Retinal pigment epithelial cell (primary cell): ENCODE data around the gene SPEM1.

ENCODE experiments used
- DNase-seq: peaks from one replicate; pipeline ENCODE4 v3.0.0-alpha.2; 2010; ENCODE audit warnings: low read depth
- H3K4me3 ChIP-seq: 2 replicates; pipeline ENCODE4 v1.5.1; 2011; ENCODE audit warnings: mild to moderate bottlenecking, low read length, control low read depth, moderate library complexity
- TF ChIP-seq, protein P1 (sequence below): conservative IDR thresholded peaks from 2 replicates; pipeline ENCODE4 v1.5.1; 2011; ENCODE audit warnings: low read depth, low read length, control low read depth, inconsistent platforms

The SPEM1 gene

DNA sequence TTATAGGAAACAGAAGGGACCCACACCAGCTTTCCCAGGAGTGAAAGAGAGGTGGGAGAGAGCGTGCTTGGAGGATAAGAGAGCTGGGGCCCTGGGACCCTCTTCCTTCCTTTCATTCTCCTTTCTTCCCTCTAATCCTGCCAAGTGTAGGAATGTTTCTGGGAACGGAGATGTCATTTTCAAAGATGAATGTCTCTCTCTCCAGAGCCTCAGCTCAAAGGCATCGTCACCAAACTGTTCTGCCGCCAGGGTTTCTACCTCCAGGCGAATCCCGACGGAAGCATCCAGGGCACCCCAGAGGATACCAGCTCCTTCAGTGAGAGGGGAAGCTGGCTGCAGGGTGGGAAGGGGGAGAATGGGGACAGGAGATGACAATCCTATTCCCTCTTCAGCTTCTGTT is 21.1 kb downstream of the SPEM1 start:
- DNase-seq = no peak

DNA sequence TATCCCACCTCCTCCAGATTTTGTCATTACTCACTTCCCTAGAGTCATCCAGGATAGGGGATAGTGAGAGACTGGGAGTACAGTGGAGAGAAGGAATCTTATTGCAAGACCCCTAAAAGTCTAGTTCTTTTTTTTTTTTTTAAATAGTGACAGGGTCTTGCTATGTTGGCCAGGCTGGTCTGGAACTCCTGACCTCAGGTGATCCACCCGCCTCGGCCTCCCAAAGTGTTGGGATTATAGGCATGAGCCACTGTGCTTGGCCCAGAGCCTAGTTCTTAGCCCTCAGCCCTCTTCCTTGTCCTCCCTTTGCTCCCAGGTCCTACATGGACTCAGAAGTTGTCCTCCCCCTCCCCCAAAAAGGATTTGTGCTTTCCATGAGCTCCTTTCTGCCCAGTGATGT is 22.0 kb downstream of the SPEM1 start:
- TF ChIP-seq, protein P1, sequence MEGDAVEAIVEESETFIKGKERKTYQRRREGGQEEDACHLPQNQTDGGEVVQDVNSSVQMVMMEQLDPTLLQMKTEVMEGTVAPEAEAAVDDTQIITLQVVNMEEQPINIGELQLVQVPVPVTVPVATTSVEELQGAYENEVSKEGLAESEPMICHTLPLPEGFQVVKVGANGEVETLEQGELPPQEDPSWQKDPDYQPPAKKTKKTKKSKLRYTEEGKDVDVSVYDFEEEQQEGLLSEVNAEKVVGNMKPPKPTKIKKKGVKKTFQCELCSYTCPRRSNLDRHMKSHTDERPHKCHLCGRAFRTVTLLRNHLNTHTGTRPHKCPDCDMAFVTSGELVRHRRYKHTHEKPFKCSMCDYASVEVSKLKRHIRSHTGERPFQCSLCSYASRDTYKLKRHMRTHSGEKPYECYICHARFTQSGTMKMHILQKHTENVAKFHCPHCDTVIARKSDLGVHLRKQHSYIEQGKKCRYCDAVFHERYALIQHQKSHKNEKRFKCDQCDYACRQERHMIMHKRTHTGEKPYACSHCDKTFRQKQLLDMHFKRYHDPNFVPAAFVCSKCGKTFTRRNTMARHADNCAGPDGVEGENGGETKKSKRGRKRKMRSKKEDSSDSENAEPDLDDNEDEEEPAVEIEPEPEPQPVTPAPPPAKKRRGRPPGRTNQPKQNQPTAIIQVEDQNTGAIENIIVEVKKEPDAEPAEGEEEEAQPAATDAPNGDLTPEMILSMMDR = no peak
- DNase-seq = no peak
- H3K4me3 ChIP-seq = no peak overlapping the region

More for the DNA sequence above, 21.1 kb downstream of the SPEM1 start:
- TF ChIP-seq, protein P1 = no peak
- H3K4me3 ChIP-seq = no peak overlapping the region

DNA sequence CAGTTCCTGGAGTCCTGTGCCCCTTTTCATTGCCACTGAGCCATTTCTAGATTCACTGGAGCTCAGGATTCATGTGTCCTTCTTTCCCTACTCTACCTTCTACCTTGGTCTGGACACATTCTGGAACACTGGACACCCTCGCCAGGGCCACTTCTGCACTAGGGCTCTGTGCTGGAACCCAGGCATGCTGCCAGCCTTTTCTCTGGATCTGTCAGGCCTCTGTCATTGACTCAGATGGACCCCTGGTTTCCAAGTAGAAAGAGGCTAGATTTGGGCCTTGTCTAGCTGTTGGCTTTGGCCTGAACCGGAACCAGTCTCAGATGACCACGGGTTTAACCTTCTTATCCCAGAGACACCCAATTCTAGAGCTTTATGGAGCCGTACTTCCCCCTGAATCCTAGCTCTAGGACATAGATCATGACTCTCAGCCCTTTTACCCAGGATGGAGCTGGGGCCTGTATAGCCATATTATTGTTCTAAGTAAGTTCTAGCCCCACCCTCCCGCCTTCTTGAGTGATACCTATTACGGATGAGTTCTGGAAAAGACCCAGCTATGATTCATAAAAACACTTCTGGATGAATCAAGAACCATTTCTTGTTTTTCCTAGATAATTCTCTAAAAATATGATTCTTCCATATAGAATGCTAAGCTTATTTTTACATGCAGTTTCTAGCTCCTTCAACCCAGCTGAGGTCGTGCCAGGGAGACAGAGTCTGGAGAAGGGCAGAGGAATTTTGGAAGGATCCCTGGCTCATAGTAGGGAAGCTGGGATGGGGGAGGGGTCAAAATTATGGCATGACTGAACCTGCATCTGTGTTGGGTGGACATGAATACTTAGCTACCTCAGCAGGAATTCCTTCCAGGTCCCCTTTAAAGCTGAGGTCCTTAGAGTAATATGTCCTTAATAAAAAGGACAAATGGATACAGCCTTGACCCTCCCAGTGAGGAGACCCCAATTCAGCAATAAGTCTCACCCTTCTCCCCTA is 23.7 kb downstream of the SPEM1 start:
- TF ChIP-seq, protein P1 = no peak
- H3K4me3 ChIP-seq = no peak overlapping the region
- DNase-seq = no peak

DNA sequence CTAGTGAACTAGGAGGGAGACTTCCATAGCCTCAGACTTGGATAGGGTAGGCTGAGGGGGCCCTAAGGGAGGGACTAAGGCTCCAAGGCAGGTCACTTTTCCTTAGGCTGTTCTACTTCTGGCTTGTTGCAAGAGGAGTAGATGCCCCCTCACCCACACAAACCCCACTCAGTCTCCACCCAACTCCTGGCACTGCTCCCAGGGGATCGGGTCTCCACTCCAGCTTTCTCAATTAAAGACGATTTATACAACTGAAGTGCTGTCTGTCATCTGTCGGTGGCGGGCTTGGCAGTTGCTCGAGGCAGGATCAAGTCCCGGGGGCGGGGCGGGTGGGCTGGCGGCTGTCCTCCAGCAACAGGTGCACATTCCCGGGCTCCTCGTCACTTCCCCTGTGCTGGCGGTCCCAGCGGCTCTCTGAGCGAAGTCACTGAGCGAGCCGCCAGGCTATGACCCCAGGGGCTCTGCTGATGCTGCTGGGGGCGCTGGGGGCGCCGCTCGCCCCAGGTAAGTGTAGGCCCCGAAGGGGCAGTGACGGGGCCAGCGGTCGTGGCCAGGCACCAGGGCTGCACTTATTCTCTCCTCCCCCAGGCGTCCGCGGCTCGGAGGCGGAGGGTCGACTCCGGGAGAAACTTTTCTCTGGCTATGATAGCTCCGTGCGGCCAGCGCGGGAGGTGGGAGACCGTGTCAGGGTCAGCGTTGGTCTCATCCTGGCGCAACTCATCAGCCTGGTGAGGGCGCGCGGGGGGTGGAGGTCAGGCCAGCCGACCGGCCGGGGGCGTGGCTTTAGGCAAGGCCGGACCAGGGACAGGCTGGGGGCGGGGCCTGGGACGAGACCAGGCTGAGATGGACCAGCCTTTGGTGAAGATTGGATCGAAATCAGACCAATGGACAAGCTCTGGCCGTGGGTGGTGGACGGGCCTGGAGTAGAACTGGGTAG is 24.8 kb downstream of the SPEM1 start, which contains the start of gene CHRNB1:
Gene CHRNB1, plus strand, starts transcription at position 380 of the 937 bp plus-strand sequence. Its CDS starts 67 bp downstream, at position 447.
- TF ChIP-seq, protein P1 = peak; percentile 4
- H3K4me3 ChIP-seq = peak within 1 kb of the TSS; percentile 57
- no peak for DNase-seq

DNA sequence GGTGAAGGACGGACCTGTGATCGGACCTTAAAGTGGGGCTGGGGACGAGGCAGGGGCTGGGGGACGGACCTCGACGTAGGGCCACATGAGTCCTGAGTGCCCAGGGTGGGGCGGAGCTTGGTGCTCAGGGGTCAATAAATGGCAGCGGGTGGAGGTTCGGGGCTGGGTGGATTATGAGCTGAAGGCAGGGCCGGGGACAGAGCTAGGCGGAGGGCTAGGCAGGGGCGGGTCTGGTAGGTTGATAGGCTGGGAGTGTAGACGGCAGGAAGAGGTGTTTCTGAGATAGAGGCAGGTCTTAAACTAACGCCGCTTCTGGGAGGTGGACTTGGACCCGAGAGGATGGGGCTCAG is 25.5 kb downstream of the SPEM1 start:
- peak overlapping the region; percentile 57 for H3K4me3 ChIP-seq
- no peak for DNase-seq

DNA sequence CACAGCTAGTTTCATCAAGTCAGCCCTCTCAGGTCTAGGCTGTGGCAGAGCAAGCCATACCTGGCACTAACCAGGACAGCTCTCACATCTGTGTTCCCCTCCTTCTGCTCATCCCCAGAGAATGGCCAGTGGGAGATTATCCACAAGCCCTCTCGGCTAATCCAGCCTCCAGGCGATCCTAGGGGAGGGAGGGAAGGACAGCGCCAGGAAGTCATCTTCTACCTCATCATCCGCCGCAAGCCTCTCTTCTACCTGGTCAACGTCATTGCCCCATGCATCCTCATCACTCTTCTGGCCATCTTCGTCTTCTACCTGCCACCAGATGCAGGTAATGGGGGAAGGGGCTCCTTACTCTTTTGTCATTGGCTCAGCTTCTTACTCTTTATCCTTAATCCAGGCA is 28.3 kb downstream of the SPEM1 start:
- TF ChIP-seq, protein P1 = no peak
- DNase-seq = no peak
- H3K4me3 ChIP-seq = no peak overlapping the region

More for the DNA sequence above, 25.5 kb downstream of the SPEM1 start:
- TF ChIP-seq, protein P1 = no peak
